ENCODE measurements around the gene UBE2E2. TPM values are rescaled to one million over a fixed set of nuclear protein-coding genes. Genes with fewer than 3 reads are reported as not detected.

Gene UBE2E2
- total and polyA plus RNA-seq, 2 of the 13 experiments (the other 11 are each of a cell fraction or from before 2014, with no cell fraction given): 0.77 to 1.5 TPM

DNA sequence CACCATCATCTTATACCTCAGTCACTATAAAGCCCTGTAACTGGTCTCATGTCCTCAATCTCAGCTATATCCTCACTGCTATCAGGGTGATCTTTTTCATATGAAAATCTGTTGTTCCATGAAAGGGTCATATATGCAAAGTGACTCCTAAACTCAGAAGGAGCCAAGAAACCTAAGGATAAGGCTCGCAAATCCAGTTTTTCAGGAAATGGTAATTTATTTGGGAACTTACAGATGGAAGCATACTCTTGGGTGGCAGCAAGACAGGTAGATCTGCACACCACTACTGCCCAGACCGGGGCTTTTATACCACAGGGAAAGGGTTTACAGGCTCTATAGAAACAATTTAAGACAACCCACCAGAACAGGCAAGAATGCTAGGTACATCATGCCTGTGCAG, 272.3 kb downstream of the UBE2E2 start:
- BruUV-seq (replicated peaks): no TSS peak
- TF ChIP-seq ZZZ3 (CRISPR knock-in tag; IDR thresholded peaks at IDR 0.05; ENCODE audit: borderline replicate concordance) (no peak), HDAC1 (CRISPR knock-in tag; IDR thresholded peaks at IDR 0.05) (no peak), BRD4 (CRISPR knock-in tag; IDR thresholded peaks at IDR 0.05) (no peak), ZFP41 (CRISPR knock-in tag; IDR thresholded peaks at IDR 0.05; ENCODE audit: borderline replicate concordance) (no peak), CEBPG (CRISPR knock-in tag; IDR thresholded peaks at IDR 0.05) (no peak), ZNF883 (CRISPR knock-in tag; IDR thresholded peaks at IDR 0.05; ENCODE audit: not compliant biosample characterization) (no peak), ZNF17 (CRISPR knock-in tag; IDR thresholded peaks at IDR 0.05) (no peak), ZNF841 (CRISPR knock-in tag; IDR thresholded peaks at IDR 0.05; ENCODE audit: borderline replicate concordance) (no peak), ZNF225 (CRISPR knock-in tag; IDR thresholded peaks at IDR 0.05) (no peak), CREM (IDR thresholded peaks at IDR 0.05) (no peak), CREM (CRISPR knock-in tag; IDR thresholded peaks at IDR 0.05) (no peak), ZBTB42 (CRISPR knock-in tag; IDR thresholded peaks at IDR 0.05) (no peak)
- TF ChIP-seq, protein P1, sequence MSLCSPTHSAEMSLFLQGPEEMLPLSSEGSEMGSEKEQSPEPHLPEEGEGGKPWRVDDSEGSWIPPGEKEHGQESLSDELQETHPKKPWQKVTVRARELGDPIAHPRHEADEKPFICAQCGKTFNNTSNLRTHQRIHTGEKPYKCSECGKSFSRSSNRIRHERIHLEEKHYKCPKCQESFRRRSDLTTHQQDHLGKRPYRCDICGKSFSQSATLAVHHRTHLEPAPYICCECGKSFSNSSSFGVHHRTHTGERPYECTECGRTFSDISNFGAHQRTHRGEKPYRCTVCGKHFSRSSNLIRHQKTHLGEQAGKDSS (CRISPR knock-in tag; IDR thresholded peaks at IDR 0.05; ENCODE audit: borderline replicate concordance, low read depth): no peak
- FAIRE-seq: no peak

More for the DNA sequence above, 272.3 kb downstream of the UBE2E2 start:
- CTCF ChIA-PET (ENCODE audit: low intra/inter-chr PET ratio, low total read pairs): no interaction called here
- H3K27me3 ChIP-seq (ENCODE audit: control insufficient read depth in 1 of 2, insufficient read depth in 2 of 2, low read length in 2 of 2): no peaks in the 10 kb centered on the region
- no peaks in the 10 kb centered on the region for H4K20me1 ChIP-seq (ENCODE audit: insufficient read depth, low read length)
- H2AFZ ChIP-seq (ENCODE audit: low read length): no peak overlapping the region
- no peak overlapping the region for H3K4me3 ChIP-seq (replicated peaks in 1 of 3; ENCODE audit: insufficient read depth in 1 of 3, low read depth in 2 of 3, low read length in 3 of 3)
- H3K79me2 ChIP-seq (ENCODE audit: insufficient read depth, low read length): no peaks in the 10 kb centered on the region
- no peaks in the 10 kb centered on the region for H3K4me1 ChIP-seq (ENCODE audit: insufficient read depth, low read length)
- 38% methylated on average over 2 of the region's 2 CpGs for WGBS (ENCODE audit: low lambda C conversion rate)
- no peak overlapping the region for H3K4me2 ChIP-seq (ENCODE audit: low read depth, low read length)
- H3K9ac ChIP-seq (ENCODE audit: insufficient read depth, low read depth, low read length): no peak overlapping the region
- POLR2A ChIA-PET: no interaction called here
- no peak overlapping the region for H3K27ac ChIP-seq (ENCODE audit: extremely low read length, insufficient read depth, low read length)
- no peak for ATAC-seq
- DNase-seq (ENCODE audit: low spot score): no peak
- no peaks in the 10 kb centered on the region for H3K9me3 ChIP-seq (ENCODE audit: low read length)
- in situ Hi-C loops (cut with HindIII; ENCODE audit: extremely low pct_ligation_motif_present, low pct_unique_long_range_greater_than_20kb): no loop called here
- H3K36me3 ChIP-seq (replicated peaks in 1 of 2; ENCODE audit: control insufficient read depth in 1 of 2, insufficient read depth in 2 of 2, low read length in 2 of 2): no peaks in the 10 kb centered on the region
- intact Hi-C loops (cut with micrococcal nuclease; ENCODE audit: unreplicated experiment): no loop called here

Data from HepG2 (cell line).